HepG2 (cell line): Measurements from ENCODE around the gene TTC23.

Experiments used
- CTCF ChIP-seq: sonication (generic); formaldehyde crosslinking; IDR thresholded peaks from 2 replicates; pipeline ENCODE4 v1.5.0; 2020; ENCODE audit warnings: mild to moderate bottlenecking, missing genetic modification reagents, moderate library complexity
- JUND ChIP-seq: sonication (generic); formaldehyde crosslinking; IDR thresholded peaks from 2 replicates; pipeline ENCODE4 v1.8.0; 2022; ENCODE audit warnings: mild to moderate bottlenecking, missing genetic modification reagents
- RAD21 ChIP-seq: fragments of 450-650 bp; formaldehyde crosslinking; IDR thresholded peaks from 2 replicates; pipeline ENCODE4 v1.5.0; 2020; ENCODE audit warnings: mild to moderate bottlenecking
- ZNF20 ChIP-seq: sonication (generic); formaldehyde crosslinking; IDR thresholded peaks from 2 replicates; pipeline ENCODE4 v1.4.0; 2020; ENCODE audit warnings: mild to moderate bottlenecking, moderate library complexity, missing genetic modification reagents
- ZNF558 ChIP-seq: sonication (generic); formaldehyde crosslinking; IDR thresholded peaks from 2 replicates; pipeline ENCODE4 v1.9.0; 2022; ENCODE audit warnings: mild to moderate bottlenecking, missing genetic modification reagents, borderline replicate concordance

- TF ChIP-seq JUND (no peak), ZNF558 (CRISPR knock-in tag) (no peak), CTCF (CRISPR knock-in tag) (no peak), RAD21 (no peak), ZNF20 (CRISPR knock-in tag) (no peak)
Observed at GRCh38 chr15:99090011-99090699, 159.2 kb downstream of the TTC23 start.
